ENCODE data around the gene TSG101.

- TF ChIP-seq POLR2AphosphoS5 (IDR thresholded peaks at IDR 0.05; ENCODE audit: insufficient read depth in 1 of 2, low read depth in 1 of 2) (no peak), POLR2A (IDR thresholded peaks at IDR 0.05) (no peak)
Observed at GRCh38 chr11:18527512-18527911, 770 bp upstream of the TSG101 start.
